Measurements from ENCODE around the gene CAPZA3.
"Not testable (repeated sequence)": the region's sequence is repeated elsewhere in the genome, so short reads cannot be mapped to it uniquely, and the experiment has no call there.

Gene CAPZA3

GRCh38 chr12:18753481-18754123 lies 15.7 kb downstream of the CAPZA3 start:
- peak overlapping the region; percentile 93 for H3K27ac ChIP-seq (ENCODE audit: low read depth, low read length, severe bottlenecking)
- WGBS, 2 experiments (ENCODE audit: insufficient coverage in 2 of 2) = 56 to 70% methylated on average over 15 to 16 of the region's 16 CpGs
- H3K36me3 ChIP-seq (ENCODE audit: control insufficient read depth, insufficient read depth, low read length) = no peaks in the 10 kb centered on the region
- no peaks in the 10 kb centered on the region for H3K9me3 ChIP-seq (ENCODE audit: control insufficient read depth, low read length)
- peaks cover 53% of the 10 kb centered on the region for H3K4me1 ChIP-seq (ENCODE audit: control insufficient read depth, insufficient read depth, low read length, poor library complexity, severe bottlenecking)
- no peak overlapping the region for H3K4me3 ChIP-seq (ENCODE audit: extremely low read depth, insufficient read depth, low read length, poor library complexity, severe bottlenecking)

- Histone ChIP-seq H3K36me3 (ENCODE audit: control insufficient read depth, insufficient read depth, low read length) (no peaks in the 10 kb centered on the region), H3K9me3 (ENCODE audit: control insufficient read depth, low read length) (no peaks in the 10 kb centered on the region), H3K27ac (ENCODE audit: low read depth, low read length, severe bottlenecking) (no peak overlapping the region), H3K4me3 (ENCODE audit: extremely low read depth, insufficient read depth, low read length, poor library complexity, severe bottlenecking) (no peak overlapping the region), H3K4me1 (ENCODE audit: control insufficient read depth, insufficient read depth, low read length, poor library complexity, severe bottlenecking) (peaks cover 47% of the 10 kb centered on the region)
- 60 to 76% methylated on average over 1 to 2 of the region's 6 CpGs for WGBS, 2 experiments (ENCODE audit: insufficient coverage in 2 of 2)
These were observed 16.3 kb downstream of the CAPZA3 start for GRCh38 chr12:18754124-18754707.

- Histone ChIP-seq H3K4me3 (ENCODE audit: extremely low read depth, insufficient read depth, low read length, poor library complexity, severe bottlenecking) (no peak overlapping the region), H3K27ac (ENCODE audit: low read depth, low read length, severe bottlenecking) (no peak overlapping the region), H3K4me1 (ENCODE audit: control insufficient read depth, insufficient read depth, low read length, poor library complexity, severe bottlenecking) (peaks cover 37% of the 10 kb centered on the region), H3K36me3 (ENCODE audit: control insufficient read depth, insufficient read depth, low read length) (no peaks in the 10 kb centered on the region), H3K9me3 (ENCODE audit: control insufficient read depth, low read length) (no peaks in the 10 kb centered on the region)
- 100% methylated on average over 1 of the region's 1 CpG for WGBS, 2 experiments (ENCODE audit: insufficient coverage in 2 of 2)
These were observed 17.4 kb downstream of the CAPZA3 start for GRCh38 chr12:18755341-18755740.

- 80% methylated on average over 1 of the region's 1 CpG; no CpG with 5 or more reads in 1 of the 2 experiments for WGBS, 2 experiments (ENCODE audit: insufficient coverage in 2 of 2)
These were observed 28.6 kb downstream of the CAPZA3 start for GRCh38 chr12:18766479-18766878.

GRCh38 chr12:18782827-18783226 lies 44.9 kb downstream of the CAPZA3 start:
- Histone ChIP-seq H3K9me3 (ENCODE audit: control insufficient read depth, low read length) (no peaks in the 10 kb centered on the region), H3K4me3 (ENCODE audit: extremely low read depth, insufficient read depth, low read length, poor library complexity, severe bottlenecking) (no peak overlapping the region), H3K36me3 (ENCODE audit: control insufficient read depth, insufficient read depth, low read length) (no peaks in the 10 kb centered on the region), H3K27ac (ENCODE audit: low read depth, low read length, severe bottlenecking) (no peak overlapping the region), H3K4me1 (ENCODE audit: control insufficient read depth, insufficient read depth, low read length, poor library complexity, severe bottlenecking) (no peaks in the 10 kb centered on the region)
- WGBS, 2 experiments (ENCODE audit: insufficient coverage in 2 of 2) = 0 to 40% methylated on average over 1 of the region's 2 CpGs

More at GRCh38 chr12:18766479-18766878, 28.6 kb downstream of the CAPZA3 start:
- not testable (repeated sequence) for H3K27ac ChIP-seq (ENCODE audit: low read depth, low read length, severe bottlenecking); H3K9me3 ChIP-seq (ENCODE audit: control insufficient read depth, low read length); H3K36me3 ChIP-seq (ENCODE audit: control insufficient read depth, insufficient read depth, low read length); H3K4me1 ChIP-seq (ENCODE audit: control insufficient read depth, insufficient read depth, low read length, poor library complexity, severe bottlenecking); H3K4me3 ChIP-seq (ENCODE audit: extremely low read depth, insufficient read depth, low read length, poor library complexity, severe bottlenecking)

GRCh38 chr12:18785465-18785864 lies 47.5 kb downstream of the CAPZA3 start:
- H3K36me3 ChIP-seq (ENCODE audit: control insufficient read depth, insufficient read depth, low read length); H3K9me3 ChIP-seq (ENCODE audit: control insufficient read depth, low read length); H3K4me1 ChIP-seq (ENCODE audit: control insufficient read depth, insufficient read depth, low read length, poor library complexity, severe bottlenecking); H3K4me3 ChIP-seq (ENCODE audit: extremely low read depth, insufficient read depth, low read length, poor library complexity, severe bottlenecking); H3K27ac ChIP-seq (ENCODE audit: low read depth, low read length, severe bottlenecking): not testable (repeated sequence)
- WGBS, 2 experiments (ENCODE audit: insufficient coverage in 2 of 2) = 92 to 100% methylated on average over 1 to 2 of the region's 8 CpGs

Data from mesodermal cell (in vitro differentiated cells).